Limb (tissue), 2 donors: ENCODE measurements around the gene COL4A2.

ENCODE experiments used
- DNase-seq, 2 donors: peaks; one replicate each; pipeline ENCODE4 v3.0.0-alpha.2; 2016; ENCODE audit errors: extremely low spot score in 2 of 2

Gene COL4A2

DNA sequence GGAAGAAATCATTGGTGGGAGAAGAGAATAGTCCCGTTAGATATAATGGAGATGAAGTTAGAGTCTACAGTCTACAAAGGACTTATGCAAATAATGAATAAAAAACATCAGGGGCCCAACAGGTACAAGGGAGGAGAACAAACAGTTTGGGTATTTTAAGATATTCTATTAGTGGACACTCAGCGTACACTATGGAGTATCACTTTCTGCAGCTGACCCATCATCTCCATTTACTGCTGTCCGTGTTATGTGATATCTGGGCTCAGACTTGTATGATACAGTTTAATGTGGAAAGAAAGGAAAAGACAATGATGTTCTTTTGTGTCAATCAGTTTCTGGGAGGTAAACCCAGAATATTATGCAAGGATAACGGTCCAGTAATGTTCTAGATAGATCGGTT, 128.2 kb downstream of the COL4A2 start:
- no peak for DNase-seq

DNA sequence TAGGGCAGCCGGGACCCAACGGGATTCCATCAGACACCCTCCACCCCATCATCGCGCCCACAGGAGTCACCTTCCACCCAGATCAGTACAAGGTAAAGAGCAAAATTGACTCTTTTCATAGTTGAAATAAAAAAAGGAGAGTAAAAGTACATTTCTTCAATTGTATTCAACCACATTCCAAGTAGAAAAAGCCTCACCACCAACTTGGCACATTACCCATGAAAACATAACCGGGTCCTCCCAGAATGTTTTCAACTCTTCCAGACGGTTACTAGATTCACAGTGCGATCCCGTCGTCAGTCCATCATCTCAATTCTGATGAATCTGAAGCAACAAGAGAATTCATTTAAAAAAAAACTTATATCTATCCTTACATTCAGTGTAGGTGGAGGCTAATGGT, 129.2 kb downstream of the COL4A2 start:
- no peak for DNase-seq

DNA sequence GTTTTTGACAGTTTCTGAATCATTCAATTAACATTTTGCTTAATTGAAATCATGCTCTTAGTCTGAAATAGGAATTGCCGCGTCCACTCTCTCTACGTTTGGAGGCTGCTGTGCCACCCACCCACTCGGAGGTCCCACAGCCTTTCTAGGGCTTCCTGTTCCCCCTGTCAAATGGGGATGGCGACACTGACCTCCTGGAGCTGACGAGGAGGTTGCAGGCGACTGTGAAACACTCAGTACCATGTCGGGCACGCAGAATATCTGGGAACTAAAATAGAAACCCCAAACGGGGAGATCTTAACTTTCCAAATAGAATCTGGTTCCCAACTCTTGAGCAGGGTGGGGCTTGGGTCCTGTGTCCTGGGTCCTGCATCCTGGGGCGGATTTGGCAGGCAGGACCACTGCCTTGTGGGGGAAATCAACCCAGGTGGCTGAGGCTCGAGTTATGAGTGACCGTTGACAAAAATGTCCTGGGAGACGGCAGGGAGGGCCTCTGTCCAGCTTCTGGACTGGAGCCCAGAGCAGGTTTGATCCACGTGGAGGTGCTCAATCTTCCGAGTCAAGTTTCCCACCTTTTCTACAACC, 129.8 kb downstream of the COL4A2 start:
- no peak for DNase-seq

DNA sequence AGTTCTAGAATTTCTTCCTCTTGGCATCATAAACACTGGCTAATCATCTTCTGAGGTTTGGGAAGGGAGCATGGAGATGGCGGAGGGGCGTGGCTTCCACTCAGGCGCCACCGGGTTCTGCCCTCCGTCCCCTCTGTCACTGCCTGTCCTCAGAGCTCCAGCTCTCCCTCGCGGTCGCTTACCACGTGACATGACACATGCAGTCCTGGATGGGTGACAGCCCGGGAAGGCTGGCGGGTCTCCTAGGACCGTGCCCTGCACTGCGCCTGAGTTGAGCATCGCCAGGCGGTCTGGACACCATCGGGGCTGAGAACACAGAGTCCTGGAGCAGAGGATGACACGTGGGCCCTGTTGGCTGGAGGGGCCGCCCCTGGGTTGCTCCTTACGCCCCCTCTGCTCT, 131.1 kb downstream of the COL4A2 start:
- DNase-seq = no peak

DNA sequence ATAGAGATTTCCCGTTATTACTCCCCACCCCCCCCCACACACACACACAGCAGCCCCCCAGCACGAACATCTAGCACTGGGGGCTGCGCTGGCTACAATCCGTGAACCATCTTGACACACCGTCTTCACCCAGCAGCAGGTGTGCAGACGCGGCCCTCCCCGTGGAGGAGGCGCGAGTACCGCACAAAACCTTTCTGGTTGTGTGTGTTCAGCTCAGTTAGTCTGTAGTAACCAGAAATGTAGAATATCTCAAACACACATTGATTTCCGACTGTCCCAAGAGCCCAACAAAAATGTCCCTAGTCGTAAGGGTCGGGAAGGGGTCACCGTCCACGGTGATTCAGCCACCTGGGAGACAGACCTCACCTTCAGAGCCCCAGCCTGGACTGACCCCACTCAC, 131.7 kb downstream of the COL4A2 start:
- no peak for DNase-seq

DNA sequence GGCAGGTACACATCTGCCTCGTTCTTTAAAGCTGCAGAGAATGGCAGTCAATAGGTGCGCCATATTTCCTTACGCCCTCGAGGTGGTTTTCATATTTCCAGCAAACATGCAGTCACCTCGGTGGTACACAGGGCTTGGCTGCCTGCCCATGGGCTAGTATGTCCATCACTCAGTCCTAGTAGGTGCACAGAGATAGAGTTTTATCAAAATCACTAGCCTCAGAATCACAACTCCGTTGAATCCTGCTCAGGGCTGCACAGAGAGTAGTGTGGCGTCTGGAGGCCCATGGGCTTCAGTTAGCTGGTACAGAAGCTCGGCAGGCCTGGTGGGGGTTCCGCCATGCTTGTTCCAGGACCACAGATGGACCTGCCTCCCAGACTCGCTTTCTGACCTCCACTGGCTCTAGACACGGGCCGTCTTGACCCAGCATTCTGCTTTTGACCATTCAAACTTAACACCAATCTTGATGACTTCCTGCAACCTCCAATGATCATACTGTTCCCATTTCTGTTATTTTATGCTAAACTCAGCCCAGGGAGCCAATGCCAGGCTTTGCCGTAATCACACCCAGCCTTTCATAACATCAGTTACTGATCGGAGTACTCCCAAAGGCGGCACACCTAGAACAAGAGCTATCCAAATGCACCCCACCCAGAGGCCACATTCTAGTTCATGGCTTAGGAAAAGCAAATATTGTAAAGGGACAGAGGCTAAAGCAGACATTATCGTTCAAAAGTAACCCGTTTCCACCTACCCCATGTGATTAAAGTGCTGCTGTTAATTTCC, 134.1 kb downstream of the COL4A2 start:
- DNase-seq = no peak

DNA sequence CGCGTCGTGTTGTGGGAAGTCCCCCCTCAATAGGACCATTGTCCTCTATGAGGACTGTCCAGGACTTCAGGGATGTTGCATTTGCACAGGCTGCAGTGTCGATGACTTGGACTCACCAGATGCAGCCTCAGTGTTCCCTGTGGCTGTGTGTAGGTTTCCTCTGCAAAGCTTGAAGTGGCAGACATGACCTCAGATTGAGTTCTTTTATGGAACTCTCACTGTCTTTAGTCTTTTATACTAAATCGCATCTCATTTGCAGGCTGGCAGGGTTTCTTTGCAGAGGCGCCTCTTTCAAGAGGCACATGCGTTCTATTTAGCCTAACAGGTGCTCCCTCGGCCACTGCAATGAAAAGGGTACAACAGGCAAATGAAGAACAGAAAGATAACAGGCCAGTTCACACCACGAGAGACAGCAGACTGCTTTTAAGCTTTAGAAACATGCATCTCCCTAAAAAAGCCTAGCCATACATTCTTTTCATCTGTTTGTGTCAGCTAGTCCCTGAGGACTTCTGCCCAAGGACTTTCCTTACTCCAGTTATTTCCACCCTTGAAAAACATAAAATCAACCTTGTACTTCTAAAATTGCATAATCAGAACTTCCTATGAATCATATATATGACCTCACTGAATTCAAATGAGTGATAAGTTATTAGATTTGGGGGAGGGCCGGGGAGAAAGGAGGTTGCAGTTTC, 136.0 kb downstream of the COL4A2 start:
- DNase-seq = no peak

DNA sequence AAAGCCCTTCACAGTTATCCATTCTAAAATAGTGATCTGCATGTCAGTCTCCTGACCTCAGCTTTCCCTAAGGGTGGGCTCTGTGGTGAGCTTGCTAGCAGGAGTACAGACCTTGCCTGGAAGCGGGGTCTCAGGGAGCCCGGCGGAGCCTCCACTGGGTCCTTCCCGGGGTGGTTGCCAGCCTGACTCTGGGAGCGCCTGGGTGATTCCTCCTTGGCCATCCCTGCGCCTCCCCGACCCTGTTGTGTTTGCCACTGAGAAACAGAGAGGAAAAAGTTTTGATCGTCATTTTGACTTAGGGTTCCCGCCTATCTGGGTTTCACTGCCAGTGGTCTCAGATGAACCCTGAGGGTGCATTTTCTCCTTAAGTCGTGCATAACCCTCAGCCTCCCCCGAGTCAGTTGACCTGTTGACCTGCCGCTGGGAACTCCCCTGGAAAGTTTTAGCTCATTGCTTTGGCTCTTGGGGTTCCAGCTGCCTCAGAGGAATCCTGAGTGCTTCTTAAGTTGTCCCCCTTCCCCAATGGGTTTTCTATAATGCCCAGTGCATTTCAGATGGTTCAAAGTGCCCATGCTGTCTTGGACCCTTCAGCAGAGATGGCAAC, 136.6 kb downstream of the COL4A2 start:
- DNase-seq = no peak

DNA sequence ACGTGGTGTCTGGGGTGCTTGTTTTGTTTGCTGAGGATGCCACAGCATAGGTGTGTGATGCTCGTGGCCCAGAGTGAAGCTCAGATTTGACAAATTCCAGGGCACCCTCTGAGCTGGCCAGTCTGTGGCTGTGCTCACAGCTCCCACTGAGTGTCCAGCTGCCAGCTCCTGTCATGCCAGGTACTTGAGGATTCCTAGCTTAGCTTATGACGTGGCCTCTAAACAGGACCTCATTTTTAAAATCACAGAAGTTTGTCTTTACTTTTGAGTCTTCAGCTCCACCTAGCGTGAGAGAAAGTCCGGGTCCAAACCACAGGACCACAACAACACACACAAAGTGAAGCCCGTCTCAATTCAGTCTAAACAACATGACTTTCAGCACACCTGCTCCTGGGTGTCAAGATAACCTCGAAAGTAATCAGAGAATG, 137.2 kb downstream of the COL4A2 start:
- DNase-seq = no peak

DNA sequence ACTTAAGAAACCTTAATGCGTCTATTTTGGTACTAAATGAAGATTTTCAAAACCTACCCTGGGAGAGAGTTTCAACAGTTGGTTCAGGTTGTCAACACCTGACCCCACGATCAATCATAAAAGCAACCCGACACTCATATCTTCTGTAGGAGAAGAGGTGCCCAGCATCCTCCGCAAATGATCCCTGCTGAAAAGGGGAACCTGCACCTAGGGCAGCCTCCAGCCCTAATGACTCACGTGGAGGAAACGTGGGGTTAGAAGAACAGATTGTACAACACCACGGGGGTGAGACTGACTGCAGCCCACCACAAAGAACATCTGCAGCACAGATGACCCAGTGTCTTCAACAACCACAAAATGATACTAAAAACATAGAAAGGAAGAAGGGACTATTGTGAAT, 138.1 kb downstream of the COL4A2 start:
- DNase-seq = no peak

DNA sequence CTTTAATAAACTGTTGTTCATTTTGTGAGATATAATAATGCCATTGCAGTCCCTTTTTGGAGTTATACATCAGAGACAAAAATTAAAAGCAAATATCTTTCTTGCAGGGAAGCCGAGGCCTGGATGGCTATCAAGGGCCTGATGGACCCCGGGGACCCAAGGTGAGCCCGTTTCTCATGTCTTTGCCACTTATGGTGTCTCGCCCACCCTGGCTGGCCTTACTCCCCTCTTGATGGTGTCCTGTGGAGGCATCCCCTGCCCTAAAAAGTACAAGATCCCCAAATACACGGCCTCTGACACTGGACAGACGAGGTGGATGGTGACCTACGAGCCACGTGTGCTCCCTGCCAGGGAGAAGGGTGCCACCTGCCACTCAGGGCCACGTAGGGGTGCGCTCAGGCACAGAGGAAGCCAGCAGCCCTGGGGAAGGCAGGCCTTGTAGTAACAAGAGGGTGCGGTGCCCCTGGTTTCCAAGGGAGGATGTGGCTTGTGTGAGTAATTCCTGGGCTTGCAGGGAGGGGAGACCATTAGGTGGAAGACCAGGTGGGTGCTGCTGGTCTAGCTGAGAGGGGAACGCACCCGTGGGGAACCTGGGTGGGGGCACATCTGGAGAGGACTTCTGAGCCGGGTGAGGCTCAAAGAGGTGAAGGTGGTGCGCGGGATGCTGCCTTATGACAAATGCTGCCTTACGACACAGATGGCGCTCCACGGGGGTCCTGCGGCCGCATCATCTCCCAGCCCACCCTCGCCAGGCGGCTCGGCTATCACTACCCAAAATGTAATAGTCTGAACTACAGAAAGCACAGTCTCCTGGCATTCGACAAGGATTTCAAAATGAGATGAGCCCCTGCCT, 138.9 kb downstream of the COL4A2 start:
- DNase-seq = no peak

DNA sequence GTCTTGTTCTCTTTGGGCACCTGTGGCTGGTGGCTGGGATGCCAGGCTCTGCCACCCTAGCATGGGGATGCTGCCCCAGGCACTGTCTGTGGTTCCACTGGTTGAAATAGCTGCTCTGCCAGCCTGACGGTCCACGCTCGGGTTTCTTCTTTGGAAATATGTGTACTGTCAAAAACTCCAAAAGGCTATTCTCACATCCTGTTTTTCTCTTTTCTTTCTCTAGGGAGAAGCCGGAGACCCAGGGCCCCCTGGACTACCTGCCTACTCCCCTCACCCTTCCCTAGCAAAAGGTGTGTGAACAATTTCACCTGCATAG, 139.4 kb downstream of the COL4A2 start:
- DNase-seq = no peak

DNA sequence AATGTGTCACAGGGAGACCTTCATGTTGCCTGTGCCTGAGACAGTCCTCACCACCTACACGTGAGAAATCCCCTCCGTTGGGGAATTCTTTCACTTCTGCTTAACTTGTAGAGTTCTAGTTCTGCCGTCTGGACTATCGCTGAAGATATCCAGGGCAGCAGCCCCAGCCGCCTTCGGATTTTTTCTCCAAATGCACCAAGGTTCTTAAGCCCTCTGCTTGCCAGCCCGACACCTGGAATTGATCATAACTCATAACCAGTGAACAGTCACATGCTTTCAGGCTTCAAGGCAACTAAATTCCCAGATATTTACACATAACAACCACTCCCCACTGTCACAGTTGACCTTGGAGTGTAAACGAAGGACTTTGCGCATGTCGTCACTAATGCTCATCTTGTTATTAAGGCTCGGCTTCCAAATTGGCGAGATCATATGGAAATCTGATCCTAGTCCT, 140.0 kb downstream of the COL4A2 start:
- no peak for DNase-seq

DNA sequence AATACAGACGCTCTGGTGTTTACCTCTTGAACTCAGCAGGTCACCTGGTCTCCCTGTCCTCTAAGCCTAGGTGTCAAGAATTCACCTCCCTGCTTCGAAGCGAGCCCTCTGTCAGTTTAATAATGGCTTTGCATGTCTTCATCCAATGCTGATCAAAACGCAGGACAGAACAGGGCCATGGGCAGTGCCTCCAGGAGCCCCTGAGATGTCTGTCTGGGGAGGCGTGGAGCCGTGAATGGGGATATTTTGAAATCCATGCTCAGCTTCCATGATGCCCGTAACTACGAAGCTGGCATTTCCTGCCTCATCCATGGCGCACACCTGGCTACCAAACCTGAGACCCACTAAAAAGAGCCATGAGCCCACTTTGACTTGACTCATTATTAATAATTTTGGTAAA, 140.7 kb downstream of the COL4A2 start:
- no peak for DNase-seq

DNA sequence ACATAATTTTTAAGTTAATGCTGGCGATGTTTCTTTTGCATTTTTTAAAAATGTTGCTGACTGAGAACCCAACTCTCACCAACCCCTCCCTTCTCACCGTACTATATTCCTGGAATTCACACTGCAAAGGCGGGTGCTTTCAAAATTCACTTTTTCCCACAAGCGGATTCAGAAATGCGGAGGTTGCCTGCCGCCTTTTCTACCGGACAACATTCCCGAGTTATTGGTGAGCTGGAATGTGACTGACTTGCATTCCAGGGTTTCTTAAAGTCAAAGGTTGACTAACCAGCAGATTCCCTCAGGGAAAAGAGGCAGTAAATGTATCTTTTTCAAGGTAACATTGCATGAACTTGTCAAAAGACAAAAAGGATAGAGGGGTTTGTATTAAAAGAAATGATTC, 141.1 kb downstream of the COL4A2 start:
- DNase-seq = no peak

DNA sequence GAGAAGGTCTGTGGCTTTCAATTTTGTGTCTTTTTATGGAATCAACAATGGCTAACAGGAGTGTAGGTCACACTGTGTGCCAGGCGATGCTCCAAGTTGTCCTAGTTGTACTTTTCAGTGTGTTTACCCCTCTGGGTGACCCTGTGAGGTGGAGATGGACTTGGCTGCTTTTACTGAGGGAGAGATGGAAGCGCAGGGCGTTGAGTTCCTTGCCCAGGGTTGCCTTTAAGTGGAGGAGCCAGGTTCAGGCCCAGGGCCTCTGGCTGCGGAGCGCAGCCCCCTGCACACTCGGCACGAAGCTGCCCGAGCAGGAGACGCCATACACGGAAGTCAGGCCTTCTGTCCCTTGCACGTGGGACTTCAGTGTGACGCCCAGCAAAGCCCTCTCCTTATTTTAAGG, 141.6 kb downstream of the COL4A2 start:
- DNase-seq = no peak

DNA sequence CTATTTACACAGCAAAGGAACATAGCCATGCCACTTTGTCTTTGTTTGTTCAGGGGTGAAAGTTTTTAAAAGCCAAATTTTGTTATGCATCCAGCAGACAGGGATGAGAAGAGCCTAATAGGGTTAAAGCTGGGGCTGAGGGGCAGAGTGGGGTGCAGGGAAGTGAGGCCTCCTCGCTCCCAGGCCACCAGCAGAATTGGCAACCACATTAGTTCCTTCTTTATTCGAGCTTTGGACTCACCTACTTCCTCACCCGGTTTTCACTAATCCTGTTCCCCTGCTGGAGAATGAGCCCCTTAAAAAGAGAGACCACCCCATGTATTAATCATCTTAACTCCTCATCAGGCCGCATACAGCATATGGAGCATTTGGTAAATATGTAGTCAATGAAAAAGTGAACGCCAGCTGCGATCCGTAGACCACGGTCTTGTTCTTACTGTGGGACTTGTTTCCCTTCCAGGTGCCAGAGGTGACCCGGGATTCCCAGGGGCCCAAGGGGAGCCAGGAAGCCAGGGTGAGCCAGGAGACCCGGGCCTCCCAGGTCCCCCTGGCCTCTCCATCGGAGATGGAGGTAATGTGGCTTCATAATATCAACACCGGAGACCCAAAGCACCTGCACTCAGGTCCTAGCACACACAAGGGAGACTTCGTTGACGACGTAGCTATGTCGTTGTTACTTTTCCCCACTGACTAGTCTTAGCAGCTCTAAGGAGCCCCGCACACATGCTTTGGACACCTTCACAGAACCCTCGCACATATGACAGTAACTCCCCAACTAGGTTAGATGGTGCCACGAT, 142.3 kb downstream of the COL4A2 start:
- no peak for DNase-seq

DNA sequence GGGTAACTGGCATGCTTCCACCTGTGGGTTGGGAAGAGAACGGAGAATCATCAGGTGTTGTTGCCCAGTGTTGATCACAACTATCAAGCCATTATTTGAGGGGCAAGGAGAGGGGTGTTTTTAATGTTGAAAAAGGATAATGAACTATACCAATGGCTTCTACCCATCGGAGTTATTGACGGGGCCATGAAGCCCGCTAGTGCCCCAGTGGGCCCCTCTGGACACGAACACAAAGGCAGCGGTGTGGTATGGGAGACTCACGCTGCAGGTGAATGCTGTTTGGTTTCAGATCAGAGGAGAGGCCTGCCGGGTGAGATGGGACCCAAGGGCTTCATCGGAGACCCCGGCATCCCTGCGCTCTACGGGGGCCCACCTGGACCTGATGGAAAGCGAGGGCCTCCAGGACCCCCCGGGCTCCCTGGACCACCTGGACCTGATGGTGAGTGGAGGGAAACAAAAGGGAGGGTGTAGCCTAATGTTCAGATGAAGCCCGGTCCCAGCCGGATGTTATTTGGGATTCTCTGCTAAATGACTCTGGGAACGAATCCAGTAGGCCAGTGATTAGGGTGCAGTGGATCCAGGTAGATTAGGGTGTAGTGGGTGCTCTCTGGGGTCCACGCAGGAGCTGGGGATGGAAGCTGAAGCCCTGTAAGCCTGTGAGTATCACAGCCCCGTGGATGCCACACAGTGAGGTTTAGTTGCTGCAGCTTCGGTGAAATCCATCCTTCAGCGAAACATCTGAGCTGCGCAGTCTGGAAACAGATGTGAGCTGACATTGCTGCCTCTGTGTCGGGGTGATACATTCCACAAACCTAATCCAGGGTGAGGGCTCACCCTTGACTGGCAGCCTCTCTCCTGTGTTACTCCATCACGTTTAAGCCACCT, 143.2 kb downstream of the COL4A2 start:
- no peak for DNase-seq

DNA sequence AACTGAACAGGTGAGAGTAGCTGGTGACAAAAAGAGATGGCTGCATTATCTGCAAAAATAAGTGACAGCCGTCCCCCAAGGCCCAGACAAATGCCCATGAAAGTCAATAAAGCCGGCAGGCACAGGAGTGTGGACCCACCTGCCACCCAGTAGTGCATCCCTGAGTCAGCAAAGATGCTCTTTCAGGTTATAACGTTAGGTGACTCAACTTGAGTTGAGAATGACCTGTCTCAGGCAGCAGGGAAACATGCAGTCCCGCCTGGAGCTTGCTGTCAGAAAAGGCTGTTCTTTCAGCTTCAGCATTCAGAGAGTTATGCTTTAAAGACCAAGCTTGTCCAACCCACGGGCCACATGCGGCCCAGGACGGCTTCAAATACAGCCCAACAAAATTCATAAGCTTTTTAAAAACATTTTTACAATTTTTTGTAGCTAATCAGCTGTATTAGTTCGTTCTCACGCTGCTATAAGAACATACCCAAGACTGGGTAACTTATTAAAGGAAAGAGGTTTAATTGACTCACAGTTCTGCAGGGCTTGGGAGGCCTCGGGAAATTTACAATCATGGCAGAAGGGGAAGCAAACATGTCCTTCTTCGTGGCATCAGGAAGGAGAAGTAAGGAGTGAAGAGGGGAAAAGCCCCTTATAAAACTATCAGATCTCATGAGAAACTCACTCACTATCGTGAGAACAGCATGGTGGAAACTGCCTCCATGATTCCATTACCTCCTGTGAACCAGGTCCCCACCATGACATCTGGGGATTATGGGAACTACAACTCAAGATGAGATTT, 144.1 kb downstream of the COL4A2 start:
- DNase-seq = no peak
